Renal cortex interstitium (tissue), 11 donors: ENCODE measurements around the gene INHBC. TPM values are rescaled to one million over a fixed set of nuclear protein-coding genes. Genes with fewer than 3 reads are reported as not detected.
"Not testable (repeated sequence)": the region's sequence is repeated elsewhere in the genome, so short reads cannot be mapped to it uniquely, and the experiment has no call there.

Source experiments
- DNase-seq, 11 donors: peaks; one replicate each; pipeline ENCODE4 v3.0.0-alpha.2; 2013; ENCODE audit warnings: low read depth in 9 of 11, low spot score in 4 of 11; ENCODE audit errors: extremely low read depth in 1 of 11
- polyA plus RNA-seq, 3 donors: library from polyadenylated mRNA; unstranded; fragments of 120-200 nt; gene quantifications; one replicate each; pipeline ENCODE4 v1.2.1, GENCODE V29; 2013; ENCODE audit not compliant: insufficient read length in 3 of 3

The INHBC gene
- polyA plus RNA-seq, 3 donors: 0.25 to 0.33 (median 0.32) TPM

DNA sequence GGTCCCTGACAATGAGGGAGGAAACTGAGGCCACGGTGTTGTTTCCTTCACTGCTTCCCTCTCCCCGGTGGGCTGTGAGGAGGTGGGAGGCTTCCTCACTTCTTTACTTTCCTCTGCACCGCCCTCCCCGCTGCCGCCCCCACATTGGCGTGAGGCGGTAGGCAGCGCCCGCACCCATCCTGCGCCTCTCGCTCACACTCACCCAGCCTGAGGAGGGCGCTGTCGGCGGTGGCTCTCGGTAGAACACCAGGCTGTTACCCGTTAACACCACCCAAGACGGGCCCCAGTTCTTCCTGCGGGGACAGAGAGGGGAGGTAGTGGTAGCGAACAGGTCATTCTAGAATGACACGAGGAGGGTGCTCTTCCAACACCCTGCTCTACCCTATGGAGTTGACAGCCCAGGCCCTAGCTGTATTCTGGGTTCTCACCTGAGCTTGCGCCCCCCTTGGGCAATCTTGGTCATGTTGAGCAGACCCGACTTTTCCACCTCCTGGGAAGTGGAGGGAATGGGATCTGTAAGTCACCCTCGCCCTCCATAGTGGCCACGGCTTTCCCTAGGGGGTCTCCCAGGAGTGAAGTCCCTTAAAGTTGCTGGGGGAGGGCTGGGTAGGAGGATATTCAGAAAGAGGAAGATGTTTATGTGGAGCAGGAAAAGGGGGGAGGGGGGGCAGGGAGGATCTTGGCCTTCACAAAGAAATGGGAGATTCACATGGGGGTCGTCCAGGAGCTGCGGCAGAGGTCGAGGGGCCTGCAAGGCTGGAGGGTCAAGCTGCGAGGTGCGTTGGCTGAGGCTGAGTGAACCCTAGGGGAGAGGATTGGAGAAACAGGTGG lies 41.8 kb downstream of the INHBC start:
- DNase-seq: no peak

DNA sequence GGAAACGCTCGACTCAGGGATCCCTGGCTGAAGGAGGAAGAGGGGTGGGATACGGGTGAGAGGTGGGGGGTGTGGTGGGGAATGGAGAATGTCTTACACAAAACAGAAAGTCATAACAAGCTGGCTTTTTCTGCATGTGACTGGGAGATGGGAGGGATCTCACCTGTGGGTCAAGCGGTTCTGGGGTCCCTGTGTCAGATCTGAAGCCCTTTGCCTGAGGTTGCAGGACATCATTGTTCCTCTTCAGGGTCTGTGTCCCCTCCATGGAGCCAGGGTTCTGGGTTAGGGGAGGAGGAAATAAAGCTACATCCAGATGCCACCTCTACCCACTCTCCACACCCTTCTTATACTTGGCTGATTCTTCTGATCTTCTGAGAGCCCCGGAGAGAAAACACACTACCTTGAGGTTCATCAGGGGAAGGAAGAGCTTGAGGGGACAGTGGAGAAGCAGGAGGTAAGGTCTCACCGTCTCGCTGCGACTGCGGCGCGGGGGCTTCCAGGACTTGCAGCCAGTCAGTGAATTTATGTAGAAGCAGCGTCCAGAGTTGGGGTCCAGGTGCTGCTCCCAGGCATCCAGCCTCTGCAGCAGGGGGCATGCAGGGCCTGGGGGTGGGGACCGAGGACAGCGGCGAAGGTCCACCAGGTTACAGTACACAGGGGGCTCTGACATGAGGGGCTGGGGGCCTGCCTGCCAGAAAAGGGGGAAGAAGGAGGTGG lies 42.6 kb downstream of the INHBC start:
- no peak for DNase-seq

DNA sequence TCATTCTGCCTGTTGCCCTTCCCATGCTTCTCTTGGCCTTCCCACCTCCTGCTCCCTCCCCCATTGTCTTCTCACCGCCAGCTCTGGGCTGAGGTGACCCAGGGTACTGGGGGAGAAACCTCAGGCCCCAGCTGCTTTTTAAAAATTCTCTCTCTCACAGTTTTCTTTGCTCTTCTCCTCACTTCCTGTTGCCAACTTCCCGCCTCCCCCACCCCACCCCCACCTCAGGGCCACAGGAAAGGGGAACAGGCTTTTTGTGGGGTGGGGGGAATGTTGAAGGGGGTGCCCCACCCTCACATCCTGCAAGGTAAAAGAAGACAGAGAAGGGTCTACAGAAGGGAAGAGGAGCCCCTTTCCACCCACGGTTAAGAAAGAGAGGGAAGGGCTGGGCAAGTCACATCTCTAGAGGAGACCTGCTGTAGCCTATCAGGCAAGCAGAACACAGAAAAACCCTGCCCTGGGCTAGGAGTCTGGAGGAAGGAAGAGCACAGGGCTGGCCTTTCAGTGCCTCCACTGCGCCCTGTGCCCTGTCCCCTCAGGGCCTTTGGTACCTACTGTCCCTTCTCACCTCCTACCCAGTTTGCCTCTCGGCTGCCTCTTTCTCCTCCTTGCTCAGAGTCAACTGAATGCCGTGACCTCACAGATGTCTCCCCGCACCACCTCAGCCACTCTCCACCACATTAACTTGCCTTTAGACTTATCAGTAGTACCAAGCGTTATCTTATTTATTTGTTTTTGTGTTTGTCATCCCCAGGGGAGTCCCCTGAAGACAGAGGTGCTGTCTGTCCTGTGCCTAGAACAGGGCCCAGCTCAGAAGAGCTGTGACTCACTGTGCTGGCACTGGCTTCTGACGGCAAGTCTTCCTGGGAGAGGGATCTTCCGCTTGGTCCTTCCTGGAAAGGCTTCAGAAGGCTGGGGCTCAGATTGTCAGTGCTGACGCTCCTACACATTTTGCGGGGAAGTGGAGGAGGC lies 43.4 kb downstream of the INHBC start:
- DNase-seq: no peak

DNA sequence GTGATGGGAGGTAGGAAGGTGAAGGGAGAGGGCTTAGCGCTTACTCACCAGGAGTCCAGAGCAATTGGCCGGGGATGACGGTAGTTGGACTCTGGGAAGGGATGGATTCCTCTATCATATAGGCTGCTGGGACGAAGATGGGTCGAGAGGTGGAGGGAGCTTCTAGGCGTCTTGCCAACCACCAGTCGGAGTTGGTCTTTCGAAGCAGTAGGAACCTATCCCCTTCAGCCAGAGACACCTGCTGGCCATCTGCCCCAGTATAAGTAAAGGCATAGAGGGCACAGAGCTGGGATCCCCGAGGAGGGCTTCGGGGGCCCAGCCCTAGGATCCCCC lies 44.4 kb downstream of the INHBC start:
- DNase-seq: no peak

DNA sequence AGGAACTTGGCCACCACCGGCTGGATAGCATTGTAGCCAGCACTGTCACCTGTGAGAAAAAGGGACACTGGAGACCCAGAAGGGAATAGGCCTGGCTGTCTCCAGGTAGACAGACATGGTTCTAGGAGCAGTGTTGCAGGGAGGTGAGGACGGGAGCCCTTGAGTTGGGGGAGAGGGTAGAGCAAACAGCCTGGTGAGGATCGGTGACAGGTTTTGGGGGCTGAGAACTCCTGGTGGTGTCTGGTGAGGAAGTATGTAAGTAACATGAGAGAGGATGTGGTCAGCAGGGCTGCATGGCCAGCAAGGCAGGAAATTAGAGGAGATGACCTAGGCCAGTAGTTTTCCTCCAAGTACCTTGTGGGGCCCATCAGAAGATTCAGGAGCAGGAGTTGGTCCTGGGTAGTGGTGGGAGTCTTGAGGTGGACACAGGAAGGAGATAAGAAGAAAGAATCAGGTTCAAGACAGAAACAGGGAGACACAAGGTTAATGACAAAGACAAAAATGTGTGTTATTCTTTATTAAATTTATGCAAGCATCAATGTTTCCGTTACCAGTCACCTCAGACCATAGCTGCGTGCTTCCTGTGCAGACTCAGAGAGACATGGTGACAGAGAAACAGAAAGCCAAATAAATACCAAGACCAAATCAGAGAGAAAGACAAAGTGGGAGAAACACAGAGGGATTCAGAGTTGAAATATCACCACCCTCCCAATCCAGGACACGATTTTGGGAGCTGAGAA lies 45.0 kb downstream of the INHBC start, which contains the start of gene ARHGAP9:
ARHGAP9 (minus strand) TSS at position 491 of the 740 bp plus-strand sequence; CDS start at position 31, 460 bp downstream.
- no peak for DNase-seq

DNA sequence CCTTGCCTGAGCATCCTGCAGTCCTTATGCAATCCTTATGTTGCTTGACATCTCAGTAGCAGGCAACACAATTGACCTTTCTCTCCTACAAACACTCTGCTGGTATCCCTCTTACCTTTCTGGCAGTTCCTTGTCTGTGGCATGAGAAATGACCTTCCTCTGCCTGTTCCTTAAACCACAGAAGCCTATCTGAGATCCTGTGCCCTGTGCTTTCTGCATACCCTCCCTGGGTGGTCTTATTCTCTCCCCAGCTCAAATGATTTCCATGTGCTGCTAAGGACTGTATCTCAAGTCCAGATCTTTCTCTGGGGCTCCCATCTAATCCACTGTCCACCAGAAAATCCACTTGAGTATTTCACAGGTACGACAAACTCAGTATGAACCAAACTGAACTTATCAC lies 47.1 kb downstream of the INHBC start:
- DNase-seq: no peak

DNA sequence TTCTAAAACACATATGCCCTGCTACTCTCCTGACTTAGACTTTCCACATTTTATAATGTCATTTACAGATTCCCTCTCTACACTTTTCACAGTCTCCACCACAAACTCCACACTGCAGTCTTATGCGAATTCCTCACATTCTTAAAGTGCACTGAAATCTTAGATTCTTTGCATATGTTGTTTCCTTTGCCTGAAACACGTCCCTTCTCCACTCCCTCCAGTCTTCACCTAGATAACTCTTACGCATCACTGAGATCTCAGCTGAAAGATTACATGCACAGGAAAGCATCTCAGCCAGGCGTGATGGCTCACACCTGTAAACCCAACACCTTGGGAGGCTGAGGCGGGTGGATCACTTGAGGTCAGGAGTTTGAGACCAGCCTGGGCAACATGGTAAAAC lies 48.9 kb downstream of the INHBC start:
- DNase-seq: no peak

DNA sequence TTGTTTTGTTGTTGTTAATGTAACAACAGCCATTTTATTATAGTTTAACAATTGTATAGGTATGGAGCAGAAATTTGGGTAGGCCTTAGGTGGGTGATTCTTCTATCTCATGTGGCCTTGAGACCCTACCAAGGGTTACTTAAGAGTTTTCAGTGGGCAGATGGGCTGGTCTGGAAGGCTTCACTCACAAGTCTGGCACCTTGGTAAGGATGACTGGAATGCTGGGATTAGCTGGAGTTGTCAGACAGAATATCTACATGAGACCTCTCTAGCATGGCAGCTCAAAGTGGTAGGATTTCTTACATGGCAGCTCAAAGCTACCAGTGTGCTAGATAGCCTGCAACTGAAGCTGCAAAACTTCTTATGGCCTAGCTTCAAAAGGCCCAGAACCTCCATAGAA lies 51.1 kb downstream of the INHBC start:
- no peak for DNase-seq

DNA sequence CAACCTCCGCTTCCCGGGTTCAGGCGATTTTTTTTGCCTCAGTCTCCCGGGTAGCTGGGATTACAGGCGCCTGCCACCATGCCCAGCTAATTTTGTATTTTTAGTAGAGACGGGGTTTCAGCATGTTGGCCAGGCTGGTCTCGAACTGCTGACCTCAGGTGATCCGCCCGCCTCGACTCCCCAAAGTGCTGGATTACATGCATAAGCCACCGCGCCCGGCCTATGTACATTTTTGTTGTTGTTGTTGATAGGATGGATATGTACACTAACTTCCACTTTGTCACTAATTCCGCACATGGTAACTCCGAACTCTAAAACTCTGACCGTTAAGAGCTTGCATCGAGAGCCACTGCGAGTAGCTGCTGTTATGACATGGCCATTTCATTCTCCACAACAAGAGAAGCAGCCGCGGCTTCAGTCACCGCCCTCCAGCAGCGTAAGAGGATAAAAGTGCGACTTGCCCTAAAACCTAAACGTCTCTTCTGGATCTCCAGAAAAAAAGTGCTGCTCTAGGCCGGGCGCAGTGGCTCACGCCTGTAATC lies 52.5 kb downstream of the INHBC start:
- no peak for DNase-seq

DNA sequence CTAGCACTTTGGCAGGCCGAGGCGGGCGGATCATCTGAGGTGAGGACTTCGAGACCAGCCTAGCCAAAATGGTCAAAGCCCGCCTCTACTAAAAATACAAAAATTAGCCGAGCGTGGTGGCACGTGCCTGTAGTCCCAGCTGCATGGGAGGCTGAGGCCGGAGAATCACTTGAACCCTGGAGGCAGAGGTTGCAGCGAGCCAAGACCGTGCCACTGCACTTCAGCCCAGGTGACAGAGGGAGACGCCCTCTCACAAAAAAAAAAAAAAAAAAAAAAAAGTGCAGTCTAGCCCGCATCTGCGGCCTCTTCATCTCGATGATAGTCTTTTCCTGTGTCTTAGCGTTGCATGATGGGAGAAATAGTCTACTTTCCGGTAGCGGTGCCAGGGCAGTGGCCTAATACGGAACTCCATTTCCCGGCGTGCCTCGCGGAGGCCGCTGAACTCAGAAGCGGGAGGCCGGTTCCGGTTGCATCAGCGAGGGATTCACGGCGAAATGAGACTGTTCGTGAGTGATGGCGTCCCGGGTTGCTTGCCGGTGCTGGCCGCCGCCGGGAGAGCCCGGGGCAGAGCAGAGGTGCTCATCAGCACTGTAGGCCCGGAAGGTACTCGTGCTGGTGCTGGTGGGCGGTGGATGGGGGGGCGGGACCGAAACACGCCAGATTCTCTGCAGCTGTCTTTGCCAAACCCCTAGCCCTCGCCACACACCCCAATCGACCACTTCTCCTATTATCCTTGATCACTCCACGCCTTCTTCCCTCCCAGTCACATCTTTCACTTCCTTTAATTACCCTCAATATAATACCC lies 53.2 kb downstream of the INHBC start, which contains the start of gene MARS1:
MARS1 (plus strand) TSS at position 472 of the 805 bp plus-strand sequence; CDS start at position 495, 23 bp downstream.
- peak; percentile 80 to 97 (median 92) for DNase-seq

DNA sequence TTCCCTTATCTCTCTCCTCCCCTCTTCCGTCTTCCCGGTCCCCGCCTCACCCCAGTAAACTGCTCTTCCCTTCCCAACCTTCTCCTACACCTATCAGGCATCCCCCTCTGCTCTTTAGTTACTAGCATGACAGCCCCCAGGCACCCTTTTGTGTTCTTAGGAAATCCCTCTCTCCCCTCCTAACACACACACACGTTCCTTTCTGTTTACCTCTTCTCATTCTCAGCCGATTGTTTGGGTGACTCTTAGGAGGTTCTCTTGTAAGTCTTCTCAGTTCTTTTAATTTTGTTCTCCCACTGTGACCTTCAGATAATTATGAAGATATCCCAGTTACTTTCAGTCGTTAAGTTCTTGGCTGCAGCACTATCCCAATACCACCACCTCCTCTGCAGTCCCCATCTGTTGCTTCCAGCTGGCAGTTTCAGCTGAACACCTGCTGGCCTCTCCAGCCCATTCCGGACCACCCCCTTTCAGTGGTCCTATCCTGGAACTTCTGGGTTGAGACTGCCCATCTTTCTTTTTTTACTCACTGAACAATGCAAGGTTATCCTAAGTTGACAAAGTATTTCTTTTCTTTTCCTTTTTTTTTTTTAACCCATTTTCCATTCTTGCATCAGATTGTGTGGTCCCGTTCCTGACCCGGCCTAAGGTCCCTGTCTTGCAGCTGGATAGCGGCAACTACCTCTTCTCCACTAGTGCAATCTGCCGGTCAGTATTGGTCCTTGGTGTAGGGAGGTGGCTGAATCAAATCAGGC lies 54.0 kb downstream of the INHBC start:
- DNase-seq: no peak

DNA sequence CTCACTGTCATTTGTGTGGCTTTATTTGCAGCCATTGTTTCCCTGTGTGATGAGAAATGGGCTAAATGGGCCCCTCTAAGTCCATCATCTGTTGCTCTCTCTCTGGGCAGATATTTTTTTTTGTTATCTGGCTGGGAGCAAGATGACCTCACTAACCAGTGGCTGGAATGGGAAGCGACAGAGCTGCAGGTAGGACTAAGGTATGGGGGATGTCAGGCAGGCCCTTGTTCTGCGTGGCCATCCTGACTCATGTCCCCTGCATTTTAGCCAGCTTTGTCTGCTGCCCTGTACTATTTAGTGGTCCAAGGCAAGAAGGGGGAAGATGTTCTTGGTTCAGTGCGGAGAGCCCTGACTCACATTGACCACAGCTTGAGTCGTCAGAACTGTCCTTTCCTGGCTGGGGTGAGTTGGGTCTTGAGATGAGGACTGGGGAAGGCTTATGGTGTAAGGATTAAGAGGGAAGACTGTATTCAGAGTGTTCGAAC lies 54.6 kb downstream of the INHBC start:
- no peak for DNase-seq

DNA sequence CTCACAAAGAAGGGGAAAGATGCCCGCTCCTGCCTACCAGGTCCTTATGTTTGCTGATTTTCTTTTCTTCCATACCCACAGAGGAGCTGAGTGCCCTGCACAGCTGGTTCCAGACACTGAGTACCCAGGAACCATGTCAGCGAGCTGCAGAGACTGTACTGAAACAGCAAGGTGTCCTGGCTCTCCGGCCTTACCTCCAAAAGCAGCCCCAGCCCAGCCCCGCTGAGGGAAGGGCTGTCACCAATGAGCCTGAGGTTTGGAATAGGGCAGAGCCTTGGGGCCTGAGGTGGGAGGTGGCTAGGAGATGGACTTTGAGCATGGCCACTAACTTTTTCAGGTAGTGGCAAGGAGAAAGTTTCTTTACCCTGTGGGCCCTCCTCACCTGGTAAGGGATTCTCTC lies 55.5 kb downstream of the INHBC start:
- DNase-seq: no peak

DNA sequence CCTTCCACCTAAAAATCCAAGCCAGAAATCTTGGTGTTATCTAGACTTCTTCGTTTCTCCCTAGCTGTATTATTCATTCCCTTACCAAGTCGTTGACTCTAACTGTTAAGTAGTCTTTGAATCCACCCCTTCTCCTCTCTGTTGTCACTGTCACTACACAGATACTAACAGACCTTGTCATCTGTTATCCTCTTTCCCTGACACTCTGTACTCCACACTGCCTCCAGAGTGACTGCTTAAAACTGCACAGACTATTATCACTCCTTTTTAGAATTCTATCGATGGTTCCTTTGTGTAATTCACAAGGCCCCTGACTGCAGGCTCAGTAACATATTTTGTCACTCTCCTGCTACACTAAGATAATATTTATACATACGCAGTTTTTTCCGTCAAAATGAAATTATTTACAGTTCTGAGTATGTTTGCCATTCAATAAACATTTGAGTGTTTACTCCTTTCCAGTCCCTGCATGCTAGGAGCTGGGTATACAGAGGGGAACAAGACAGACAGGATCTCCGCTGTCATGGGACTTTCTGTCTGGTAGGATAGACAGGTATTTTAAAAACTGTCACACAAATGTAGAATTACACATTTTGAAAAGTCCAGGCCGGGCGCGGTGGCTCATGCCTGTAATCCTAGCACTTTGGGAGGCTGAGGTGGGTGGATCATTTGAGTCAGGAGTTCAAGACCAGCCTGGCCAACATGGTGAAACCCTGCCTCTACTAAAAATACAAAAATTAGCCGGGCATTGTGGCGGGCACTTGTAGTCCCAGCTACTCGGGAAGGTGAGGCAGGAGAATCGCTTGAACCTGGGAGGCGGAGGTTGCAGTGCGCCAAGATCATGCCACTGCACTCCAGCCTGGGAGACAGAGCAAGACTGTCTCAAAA lies 57.1 kb downstream of the INHBC start:
- no peak for DNase-seq

DNA sequence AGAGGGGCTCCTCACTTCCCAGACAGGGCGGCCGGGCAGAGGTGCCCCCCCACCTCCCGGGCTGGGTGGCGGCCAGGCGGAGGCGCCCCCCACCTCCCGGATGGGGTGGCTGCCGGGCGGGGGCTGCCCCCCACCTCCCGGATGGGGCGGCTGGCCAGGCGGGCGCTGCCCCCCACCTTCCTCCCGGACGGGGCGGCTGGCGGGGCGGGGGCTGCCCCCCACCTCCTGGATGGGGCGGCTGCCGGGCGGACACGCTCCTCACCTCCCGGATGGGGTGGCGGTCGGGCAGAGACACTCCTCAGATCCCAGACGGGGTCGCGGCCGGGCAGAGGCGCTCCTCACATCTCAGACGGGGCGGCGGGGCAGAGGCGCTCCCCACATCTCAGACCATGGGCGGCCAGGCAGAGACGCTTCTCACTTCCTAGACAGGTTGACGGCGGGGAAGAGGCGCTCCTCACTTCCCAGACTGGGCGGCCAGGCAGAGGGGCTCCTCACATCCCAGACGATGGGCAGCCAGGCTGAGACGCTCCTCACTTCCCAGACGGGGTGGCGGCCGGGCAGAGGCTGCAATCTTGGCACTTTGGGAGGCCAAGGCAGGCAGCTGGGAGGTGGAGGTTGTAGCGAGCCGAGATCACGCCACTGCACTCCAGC lies 60.6 kb downstream of the INHBC start:
- not testable (repeated sequence) for DNase-seq
